Measurements from ENCODE around the gene NOX4. TPM values are rescaled to one million over a fixed set of nuclear protein-coding genes. Genes with fewer than 3 reads are reported as not detected.

The NOX4 gene
- total RNA-seq (2021; fragmentation: NEBNext Ultra II Directional; extraction: Animal tissue kit (Norgen Biotek cat#: 25700)) (2.3 and 2.7 TPM in 2 replicates), polyA plus RNA-seq (2011; rRNA removed) (1.6 and 2.0 TPM in 2 replicates), polyA minus RNA-seq (2011; rRNA and poly(A)+ RNA removed) (4.0 and 5.6 TPM in 2 replicates)
- 1.4 TPM for polyA plus RNA-seq (2011; cell fraction: cytosol; rRNA removed)
- 2.2 TPM for polyA plus RNA-seq (2011; cell fraction: nucleus; rRNA removed)
- 0.91 to 1.5 TPM (median 1.1 TPM) in 4 replicates for polyA plus RNA-seq (2012, experiment 1 of 2)
- polyA plus RNA-seq (2012, experiment 2 of 2), result 0.60 TPM
- 1.8 TPM for polyA plus RNA-seq (2013, experiment 1 of 2)
- 2.4 TPM for polyA plus RNA-seq (2013, experiment 2 of 2)
- polyA minus RNA-seq (2011; cell fraction: cytosol; rRNA and poly(A)+ RNA removed), result 1.1 TPM
- 8.5 TPM for polyA minus RNA-seq (2011; cell fraction: nucleus; rRNA and poly(A)+ RNA removed)
- long read RNA-seq, experiment 1, partial matches to known transcripts, result 0 of 1 reads
- long read RNA-seq, experiment 1, other reads (novel, unspliced or antisense), result 0 of 1 reads
- long read RNA-seq, experiment 2, partial matches to known transcripts, result 0 of 1 reads
- long read RNA-seq, experiment 2, other reads (novel, unspliced or antisense), result 1 of 1 reads

- Histone ChIP-seq H3K27me3 (replicated peaks in 1 of 4; ENCODE audit: control insufficient read depth in 3 of 4, extremely low read depth in 1 of 4, insufficient read depth in 3 of 4, low read length in 3 of 4) (no peaks in the 10 kb centered on the region), H4K8ac (ENCODE audit: extremely low read depth, insufficient read depth, low read length) (peak within 1 kb of the TSS; percentile 96), H2BK120ac (replicated peaks; ENCODE audit: low read depth, low read length) (no peak within 1 kb of the TSS), H3K4me1 (replicated peaks in 1 of 4; ENCODE audit: control insufficient read depth in 3 of 4, insufficient read depth in 4 of 4, low read length in 3 of 4) (peaks cover 0 to 5% (median 1%) of the 10 kb centered on the region in 4 experiments; a peak in 3 of 7 replicates), H4K91ac (replicated peaks; ENCODE audit: insufficient read length, low read length) (no peak within 1 kb of the TSS), H3K4me3 (ENCODE audit: extremely low read depth in 1 of 4, insufficient read depth in 2 of 4, low read depth in 3 of 4, low read length in 4 of 4) (peak within 1 kb of the TSS; percentile 40 to 69 (median 50)), H3K36me3 (ENCODE audit: control insufficient read depth in 2 of 4, insufficient read depth in 4 of 4, low read length in 3 of 4) (no peaks in the 10 kb centered on the region), H3K56ac (replicated peaks; ENCODE audit: insufficient read length, low read depth, low read length) (no peak within 1 kb of the TSS), H3K23me2 (ENCODE audit: low read depth, low read length) (peaks cover 4% of the 10 kb centered on the region; the same call in 1 of the 2 replicates), H3K14ac (ENCODE audit: insufficient read length) (no peak within 1 kb of the TSS), H3K27ac (ENCODE audit: low read depth, low read length) (peak within 1 kb of the TSS; percentile 32; the same call in 1 of the 2 replicates), H4K20me1 (replicated peaks in 1 of 2; ENCODE audit: control insufficient read depth in 1 of 2, insufficient read depth in 2 of 2, low read length in 2 of 2) (no peaks in the 10 kb centered on the region), H3K9me3 (ENCODE audit: insufficient read depth in 2 of 2, low read depth in 1 of 2, low read length in 1 of 2) (no peaks in the 10 kb centered on the region), H3K23ac (ENCODE audit: insufficient read length) (no peak within 1 kb of the TSS), H3K79me1 (ENCODE audit: low read depth, low read length) (no peaks in the 10 kb centered on the region), H2BK5ac (ENCODE audit: low read depth, low read length) (no peak within 1 kb of the TSS), H2AK5ac (ENCODE audit: low read depth, low read length) (no peak within 1 kb of the TSS), H3K9ac (replicated peaks in 1 of 4; ENCODE audit: extremely low read depth in 1 of 4, low read depth in 3 of 4, low read length in 3 of 4) (peak within 1 kb of the TSS; percentile 37 to 83 (median 60)), H2AFZ (ENCODE audit: low read length) (peak within 1 kb of the TSS; percentile 95), H3K4me2 (ENCODE audit: insufficient read depth in 1 of 2, low read depth in 2 of 2, low read length in 2 of 2) (peak within 1 kb of the TSS; percentile 56 to 73), H2BK12ac (ENCODE audit: low read depth, low read length) (peak within 1 kb of the TSS; percentile 54; the same call in 1 of the 2 replicates), H4K5ac (ENCODE audit: insufficient read length, low read depth, low read length) (peak within 1 kb of the TSS; percentile 57), H3K79me2 (ENCODE audit: control insufficient read depth in 1 of 2, insufficient read depth in 2 of 2, low read length in 2 of 2) (no peaks in the 10 kb centered on the region), H2BK15ac (ENCODE audit: low read length) (no peak within 1 kb of the TSS), H2BK20ac (ENCODE audit: low read length) (no peak within 1 kb of the TSS), H3K4ac (replicated peaks; ENCODE audit: insufficient read length, low read depth, low read length) (no peak within 1 kb of the TSS), H3K18ac (ENCODE audit: extremely low read depth, low read length) (peak within 1 kb of the TSS; percentile 75)
- ChIA-PET POLR2A (ENCODE audit: partially characterized antibody) (interaction anchor here (1.2 to 1.6 kb wide), 2 partner anchors 10 to 16 kb away, joined by 3 read pairs; no protein-coding TSS in a partner anchor), CTCF (ENCODE audit: partially characterized antibody) (interaction anchor here (1.4 kb wide), 2 partner anchors 8 to 11 kb away, joined by 4 to 9 read pairs; no protein-coding TSS in a partner anchor)
- 2% methylated on average over 35 of the region's 51 CpGs; no CpG with 5 or more reads in 1 of the 2 experiments for WGBS, 2 experiments (ENCODE audit: extremely low coverage in 1 of 2, insufficient coverage in 1 of 2, insufficient read length in 1 of 2, insufficient replicate concordance in 2 of 2, low coverage in 1 of 2, low lambda C conversion rate in 2 of 2, missing lambda C conversion rate in 1 of 2)
- DNase-seq (ENCODE audit: low read depth in 1 of 2, low spot score in 2 of 2) (peak in 1 of 2 experiments; percentile 79), FAIRE-seq (no peak)
- no peak for TF ChIP-seq CHD1 (IDR thresholded peaks at IDR 0.05; ENCODE audit: low read depth, low read length)
- TF ChIP-seq CBX5 (IDR thresholded peaks at IDR 0.05; ENCODE audit: low read depth, low read length), result no peak
- TF ChIP-seq PHF8 (conservative IDR thresholded peaks at IDR 0.05; ENCODE audit: low read depth, low read length), result peak; percentile 35
- peak; percentile 70; the same call in 1 of the 2 replicates for TF ChIP-seq TBP (IDR thresholded peaks at IDR 0.05; ENCODE audit: low read depth, low read length)
- peak; percentile 82 for TF ChIP-seq TAF1 (IDR thresholded peaks at IDR 0.05; ENCODE audit: low read depth, low read length)
- peak; percentile 1; the same call in 1 of the 2 replicates for TF ChIP-seq MAFK (IDR thresholded peaks at IDR 0.05; ENCODE audit: low read depth, low read length)
Observed at GRCh38 chr11:89490981-89491690, at the start of gene NOX4. Gene NOX4, minus strand, starts transcription at chr11:89491375. Its CDS starts 129 bp downstream, at chr11:89491246.

All from H1 (cell line).